Esophagus muscularis mucosa (tissue), 3 donors: Measurements from ENCODE around the gene SYNDIG1.

Source experiments
- CTCF ChIP-seq, 3 experiments: fragments of 200-600 bp in 2 of 3; fragments of 450-650 bp in 1 of 3; sonication (generic) in 2 of 3; IDR thresholded peaks; one replicate each; pipeline ENCODE4 v1.5.1; 2017 to 2019; ENCODE audit warnings: antibody characterized with exemption in 3 of 3, mild to moderate bottlenecking in 2 of 3, moderate library complexity in 1 of 3
- POLR2AphosphoS5 ChIP-seq, 2 donors: sonication (generic); formaldehyde crosslinking; IDR thresholded peaks; one replicate each; pipeline ENCODE4 v1.6.1; 2017; ENCODE audit warnings: antibody characterized with exemption in 2 of 2

- TF ChIP-seq CTCF (IDR thresholded peaks at IDR 0.05) (no peak), POLR2AphosphoS5 (IDR thresholded peaks at IDR 0.05) (no peak)
Observed at GRCh38 chr20:24629668-24630067, 160.2 kb downstream of the SYNDIG1 start.
